ENCODE data around the gene UBAC1. TPM values are rescaled to one million over a fixed set of nuclear protein-coding genes. Genes with fewer than 3 reads are reported as not detected.
A peak's percentile ranks its signal among the peaks of the same experiment; 100 is the strongest.

UBAC1 gene
- total RNA-seq, 4 donors from 2014 or later, result 48.6 to 61.4 (median 55.9) TPM

- WGBS, 2 donors, result 54 to 55% methylated on average over 11 to 14 of the region's 15 CpGs
- Histone ChIP-seq H3K36me3 (no peaks in the 10 kb centered on the region), H3K4me3 (no peak overlapping the region), H3K27me3 (no peaks in the 10 kb centered on the region), H3K27ac (peak overlapping the region in 1 of 4 donors; percentile 43), H3K4me1 (peaks cover 0 to 47% (median 13%) of the 10 kb centered on the region in 4 donors), H3K9me3 (no peaks in the 10 kb centered on the region)
- DNase-seq (ENCODE audit: low spot score in 2 of 2), result no peak
- TF ChIP-seq EP300 (IDR thresholded peaks at IDR 0.05) (no peak), POLR2A (IDR thresholded peaks at IDR 0.05) (no peak), CTCF (IDR thresholded peaks at IDR 0.05) (no peak)
Observed at GRCh38 chr9:135986605-135987004, 25.4 kb upstream of the UBAC1 start.

- DNase-seq (ENCODE audit: low spot score in 2 of 2), result no peak
- no peak overlapping the region for H3K4me3 ChIP-seq
- TF ChIP-seq EP300 (IDR thresholded peaks at IDR 0.05) (no peak), POLR2A (IDR thresholded peaks at IDR 0.05) (no peak), CTCF (IDR thresholded peaks at IDR 0.05) (no peak)
- peaks cover 0 to 46% (median 12%) of the 10 kb centered on the region in 4 donors for H3K4me1 ChIP-seq
- no peaks in the 10 kb centered on the region for H3K36me3 ChIP-seq
- 71 to 86% methylated on average over 17 to 20 of the region's 21 CpGs for WGBS, 2 donors
- H3K27ac ChIP-seq, result peak overlapping the region in 1 of 4 donors; percentile 43
- no peaks in the 10 kb centered on the region for H3K27me3 ChIP-seq
- no peaks in the 10 kb centered on the region for H3K9me3 ChIP-seq
Observed at GRCh38 chr9:135985889-135986288, 24.7 kb upstream of the UBAC1 start.

GRCh38 chr9:135985459-135985774 is 24.2 kb upstream of the UBAC1 start:
- H3K9me3 ChIP-seq, result no peaks in the 10 kb centered on the region
- H3K4me1 ChIP-seq, result peaks cover 0 to 46% (median 11%) of the 10 kb centered on the region in 4 donors
- DNase-seq (ENCODE audit: low spot score in 2 of 2), result no peak
- H3K36me3 ChIP-seq, result no peaks in the 10 kb centered on the region
- WGBS, 2 donors, result 86 to 94% methylated on average over 14 of the region's 14 CpGs
- TF ChIP-seq EP300 (IDR thresholded peaks at IDR 0.05), result no peak
- H3K4me3 ChIP-seq, result no peak overlapping the region
- H3K27me3 ChIP-seq, result no peaks in the 10 kb centered on the region
- H3K27ac ChIP-seq, result peak overlapping the region in 1 of 4 donors; percentile 43

GRCh38 chr9:135984072-135984710 is 23.0 kb upstream of the UBAC1 start:
- no peak for TF ChIP-seq POLR2A (IDR thresholded peaks at IDR 0.05)
- no peak for TF ChIP-seq CTCF (IDR thresholded peaks at IDR 0.05)
- no peak for TF ChIP-seq EP300 (IDR thresholded peaks at IDR 0.05)
- Histone ChIP-seq H3K36me3 (no peaks in the 10 kb centered on the region), H3K4me1 (peaks cover 0 to 46% (median 15%) of the 10 kb centered on the region in 4 donors), H3K4me3 (no peak overlapping the region), H3K27me3 (no peaks in the 10 kb centered on the region), H3K9me3 (no peaks in the 10 kb centered on the region), H3K27ac (peak overlapping the region in 1 of 4 donors; percentile 15)
- no peak for DNase-seq (ENCODE audit: low spot score in 2 of 2)
- whole genome bisulfite sequencing, 2 donors, result 70 to 71% methylated on average over 21 to 22 of the region's 22 CpGs

- Histone ChIP-seq H3K9me3 (no peaks in the 10 kb centered on the region), H3K27ac (peak overlapping the region in 1 of 4 donors; percentile 79), H3K4me1 (peaks cover 0 to 50% (median 23%) of the 10 kb centered on the region in 4 donors), H3K27me3 (no peaks in the 10 kb centered on the region), H3K4me3 (no peak overlapping the region), H3K36me3 (no peaks in the 10 kb centered on the region)
- DNase-seq (ENCODE audit: low spot score in 2 of 2), result no peak
- no peak for TF ChIP-seq EP300 (IDR thresholded peaks at IDR 0.05)
- no peak for TF ChIP-seq CTCF (IDR thresholded peaks at IDR 0.05)
- TF ChIP-seq POLR2A (IDR thresholded peaks at IDR 0.05), result no peak
- WGBS, 2 donors, result 74% methylated on average over 26 of the region's 26 CpGs
Observed at GRCh38 chr9:135983208-135984071, 22.3 kb upstream of the UBAC1 start.
